SH-SY5Y (cell line): Measurements from ENCODE around the gene COL6A3.

ENCODE experiments used
- GATA2 ChIP-seq: IDR thresholded peaks from 2 replicates; pipeline ENCODE4 v1.6.1; 2011; ENCODE audit warnings: mild to moderate bottlenecking, low read depth, low read length
- GATA3 ChIP-seq: IDR thresholded peaks from 2 replicates; pipeline ENCODE4 v1.6.1; 2011; ENCODE audit warnings: low read depth, mild to moderate bottlenecking, low read length, moderate library complexity

Gene COL6A3

DNA sequence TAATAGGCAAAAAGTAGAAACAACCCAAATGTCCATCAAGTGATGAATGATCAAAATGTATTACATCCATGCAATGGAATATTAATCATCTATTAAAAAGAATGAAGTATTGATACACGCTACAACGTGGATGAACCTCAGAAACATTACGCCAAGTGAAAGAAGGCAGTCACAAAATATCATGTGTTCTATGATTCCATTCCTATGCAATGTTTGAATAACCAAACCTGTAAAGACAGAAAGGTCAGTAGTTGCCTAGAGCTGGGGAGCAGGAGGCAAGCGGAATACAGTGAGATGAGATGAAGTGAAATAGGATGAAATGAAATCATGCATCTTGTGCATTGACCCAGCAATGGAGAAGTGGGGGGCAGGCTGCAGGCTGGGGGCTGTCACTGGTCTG, 17.9 kb upstream of the COL6A3 start:
- TF ChIP-seq GATA3 (no peak), GATA2 (no peak)

DNA sequence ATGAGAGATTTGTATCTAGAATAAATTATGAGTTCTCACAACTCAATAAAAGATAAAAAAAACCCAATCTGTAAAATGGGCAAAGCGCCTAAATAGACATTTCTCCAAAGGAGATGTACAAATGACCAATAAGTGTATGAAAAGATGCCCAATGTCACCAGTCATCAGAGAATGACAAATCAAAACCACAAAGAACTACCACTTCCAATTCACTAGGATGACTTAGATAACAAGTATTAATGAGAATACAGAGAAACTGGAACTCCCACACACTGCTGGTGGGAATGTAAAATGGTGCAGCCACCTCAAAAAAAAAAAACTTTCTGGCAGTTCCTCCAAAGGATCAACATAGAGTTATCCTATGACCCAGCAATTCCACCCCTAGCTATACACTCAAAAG, 17.4 kb upstream of the COL6A3 start:
- TF ChIP-seq GATA3 (no peak), GATA2 (no peak)

DNA sequence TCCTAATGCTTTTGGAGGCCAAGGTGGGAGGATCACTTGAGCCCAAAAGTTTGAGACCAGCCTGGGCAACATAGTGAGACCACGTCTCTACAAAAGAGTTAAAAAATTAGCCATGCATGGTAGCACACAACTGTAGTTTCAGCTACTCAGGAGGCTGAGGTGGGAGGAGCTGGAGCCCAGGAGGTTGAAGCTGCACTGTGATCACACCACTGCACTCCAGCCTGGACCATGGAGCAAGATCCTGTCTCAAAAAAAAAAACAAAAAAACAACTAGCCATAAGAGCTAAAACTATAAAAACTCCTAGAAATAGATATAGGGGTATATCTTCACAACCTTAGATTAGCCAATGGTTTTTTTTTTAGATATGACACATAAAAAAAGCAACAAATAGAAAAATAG, 16.9 kb upstream of the COL6A3 start:
- TF ChIP-seq GATA2 = no peak
- TF ChIP-seq GATA3 = no peak

- no peak for TF ChIP-seq GATA2
- no peak for TF ChIP-seq GATA3
These were observed 15.8 kb upstream of the COL6A3 start for GRCh38 chr2:237429753-237430152.

DNA sequence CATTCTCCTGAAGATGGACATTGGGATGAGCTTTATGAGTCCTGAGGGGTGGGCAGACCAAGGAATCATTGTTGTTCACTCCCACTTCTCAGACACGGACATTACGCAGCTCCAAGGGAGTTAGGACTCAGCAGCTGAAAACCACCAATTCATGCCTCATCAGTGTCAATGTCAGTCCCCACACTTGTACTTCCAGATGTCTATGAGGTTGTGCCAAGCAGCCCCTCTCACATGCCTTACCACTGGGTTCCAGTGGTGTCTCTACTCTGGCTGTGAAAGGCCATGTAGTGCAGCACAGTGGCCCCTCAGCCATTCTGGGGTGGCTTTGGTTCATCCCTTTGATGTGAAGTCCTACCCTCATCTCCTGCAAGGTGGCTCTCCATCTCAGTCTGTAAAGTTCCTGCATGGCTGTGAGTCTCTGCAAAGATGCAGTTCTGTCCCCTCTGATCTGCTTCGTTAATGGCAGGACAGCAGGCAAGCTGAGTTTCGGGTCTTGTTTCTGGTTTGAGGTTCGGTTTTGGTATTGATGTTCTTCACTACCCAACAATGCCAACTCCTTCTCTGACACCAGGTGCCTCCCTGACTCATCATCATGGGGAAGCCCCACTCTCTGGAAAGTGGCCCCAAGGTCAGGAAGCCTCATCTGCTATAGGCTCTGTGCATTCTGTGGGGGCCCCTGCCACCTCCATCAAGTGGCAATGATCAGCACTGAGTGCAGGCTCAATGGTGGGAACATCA, 14.0 kb upstream of the COL6A3 start:
- TF ChIP-seq GATA3 = no peak
- no peak for TF ChIP-seq GATA2

DNA sequence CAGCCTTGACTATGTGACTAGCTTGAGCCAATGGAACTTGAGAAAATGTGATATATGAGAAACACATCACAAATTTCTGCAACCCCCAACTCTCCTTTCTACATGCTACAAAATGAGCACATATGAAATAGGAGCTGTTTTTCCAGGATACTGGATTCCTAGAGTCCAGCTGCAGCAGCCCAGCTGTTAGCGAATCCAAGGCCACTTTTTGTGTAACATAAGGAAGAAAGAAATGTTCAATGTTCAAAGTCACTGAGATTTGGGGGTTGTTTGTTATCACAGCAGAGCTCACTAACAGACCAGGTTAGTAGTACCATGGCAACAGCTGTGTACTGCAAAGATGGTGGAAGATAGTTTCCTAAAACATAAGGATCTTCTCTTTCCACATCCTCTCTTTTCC, 12.6 kb upstream of the COL6A3 start:
- TF ChIP-seq GATA3 (no peak), GATA2 (no peak)

DNA sequence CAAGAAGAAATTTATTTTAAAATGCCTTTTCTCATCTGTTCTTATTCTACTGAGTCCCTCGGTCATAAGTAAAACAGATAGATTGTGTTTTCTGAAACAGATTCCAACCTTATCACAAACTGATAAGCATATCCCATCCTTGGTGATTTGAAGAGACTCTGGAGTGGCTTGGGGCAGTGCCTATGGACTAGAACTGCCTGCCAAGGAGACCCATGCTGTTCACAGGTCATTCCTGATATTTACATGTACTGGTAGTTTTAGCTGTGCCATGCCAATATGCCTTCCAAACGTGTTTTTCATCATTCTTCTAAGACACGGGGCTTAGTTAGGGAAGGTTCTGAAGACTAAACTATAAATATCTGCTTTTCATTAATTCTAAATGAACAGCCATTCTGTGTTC, 11.4 kb upstream of the COL6A3 start:
- TF ChIP-seq GATA3 (no peak), GATA2 (no peak)

DNA sequence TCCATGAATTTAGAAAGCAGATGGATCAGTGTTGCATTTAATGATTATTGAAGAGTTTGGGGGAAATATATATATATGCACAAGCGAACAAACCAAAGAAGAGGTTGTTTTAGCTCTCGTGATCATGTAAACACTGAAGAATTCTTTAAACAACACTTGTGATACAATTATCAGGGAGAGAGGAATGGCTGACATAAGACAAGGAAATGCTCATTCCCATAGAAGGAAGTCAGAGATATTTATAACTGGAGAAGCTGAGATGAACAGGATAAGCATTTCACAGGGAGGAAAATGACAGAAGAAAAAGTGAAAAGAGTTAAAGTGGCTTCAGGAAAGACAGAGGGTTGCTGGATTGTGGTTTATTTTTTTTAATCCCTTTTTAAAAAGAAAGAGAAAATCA, 10.6 kb upstream of the COL6A3 start:
- TF ChIP-seq GATA2 = no peak
- TF ChIP-seq GATA3 = no peak

DNA sequence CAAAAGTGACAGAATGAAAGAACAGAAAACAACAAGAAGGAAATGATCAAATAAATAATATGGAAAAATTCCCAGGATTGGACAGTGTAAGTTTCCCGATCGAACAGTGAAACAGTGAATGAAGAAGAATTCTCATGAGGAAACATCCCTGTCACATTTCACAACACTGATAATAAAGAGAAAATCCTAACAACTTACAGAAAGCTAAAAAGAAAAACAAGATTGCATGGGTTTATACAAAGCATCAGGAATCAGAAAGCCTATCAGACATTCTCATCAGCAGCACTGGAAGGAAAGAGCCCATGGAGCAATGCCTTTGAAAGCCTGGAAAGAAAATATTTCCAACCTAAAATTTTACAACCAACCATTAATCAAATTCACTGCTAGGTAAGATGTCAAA, 9.9 kb upstream of the COL6A3 start:
- TF ChIP-seq GATA3 = no peak
- no peak; the same call in 1 of the 2 replicates for TF ChIP-seq GATA2

GRCh38 chr2:237422309-237422708, 8.3 kb upstream of the COL6A3 start:
- TF ChIP-seq GATA2 (no peak), GATA3 (no peak)

DNA sequence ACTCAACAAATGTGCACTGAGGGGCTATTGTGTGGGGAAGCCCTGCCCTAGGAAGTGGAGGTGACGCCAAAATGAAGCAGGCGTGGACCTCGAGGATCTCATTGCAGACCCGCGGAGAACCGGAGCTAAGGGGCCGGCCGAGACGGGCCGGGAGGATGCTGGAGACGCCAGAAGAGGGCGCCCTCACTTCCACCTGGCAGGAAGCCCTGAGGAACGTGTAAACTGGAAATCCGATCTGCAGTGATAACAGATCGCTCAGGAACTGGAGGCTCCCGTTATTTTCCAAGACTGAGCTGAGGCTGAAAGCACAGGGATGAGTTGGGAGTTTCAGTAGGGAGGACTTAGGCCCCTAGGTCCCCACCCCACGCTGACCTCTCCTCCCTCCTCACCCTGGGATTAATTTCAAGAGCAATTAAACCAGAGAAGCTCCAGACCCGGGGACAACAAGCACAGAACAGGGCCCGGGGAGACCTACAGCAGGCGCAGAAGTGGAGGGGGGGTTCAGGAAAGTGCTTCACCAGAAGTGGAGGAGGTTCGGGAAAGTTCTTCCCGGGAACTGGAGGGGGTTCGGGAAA, 7.7 kb upstream of the COL6A3 start:
- TF ChIP-seq GATA2 (peak; percentile 64), GATA3 (no peak)

DNA sequence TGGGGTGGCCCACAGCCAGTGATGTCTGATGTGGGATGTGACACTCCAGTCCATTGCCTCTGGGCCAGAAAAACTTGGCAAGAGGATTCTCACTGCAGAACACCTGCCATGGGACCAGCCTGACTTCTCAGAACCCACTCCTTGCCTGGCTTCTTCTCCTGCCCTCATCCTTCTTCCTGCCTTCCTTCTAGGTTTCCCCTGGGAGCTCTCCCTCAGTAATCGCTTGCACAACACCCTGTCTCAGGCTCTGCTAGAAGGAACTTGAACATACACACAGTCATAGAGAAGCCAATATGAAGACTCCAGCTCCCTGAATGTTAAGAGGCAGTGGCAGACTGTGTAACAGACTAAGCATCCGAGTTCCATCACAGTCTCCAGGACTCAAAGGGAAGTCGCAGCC, 4.3 kb upstream of the COL6A3 start:
- no peak for TF ChIP-seq GATA2
- no peak for TF ChIP-seq GATA3

- no peak for TF ChIP-seq GATA2
- TF ChIP-seq GATA3 = no peak
These were observed 782 bp downstream of the COL6A3 start for GRCh38 chr2:237412988-237413776.

DNA sequence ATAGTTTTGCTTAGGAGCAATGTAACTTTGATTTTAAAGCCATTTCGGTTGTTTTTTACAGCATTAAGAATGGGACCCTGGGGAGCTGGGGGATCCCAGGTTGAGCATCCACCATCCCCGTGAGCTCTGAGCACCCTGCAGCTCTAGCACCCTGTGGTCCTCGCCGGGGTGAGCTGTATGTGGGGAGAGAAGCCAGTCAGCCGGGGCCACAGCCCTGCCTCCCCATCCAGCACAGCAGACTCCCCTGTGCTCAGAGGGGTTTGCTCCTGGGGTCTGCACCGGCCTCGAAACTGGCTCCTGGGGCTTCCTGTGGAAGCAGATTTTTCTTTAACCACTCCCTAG, 1.3 kb downstream of the COL6A3 start:
- no peak for TF ChIP-seq GATA3
- no peak for TF ChIP-seq GATA2

- TF ChIP-seq GATA2 = no peak
- TF ChIP-seq GATA3 = no peak
These were observed 2.1 kb downstream of the COL6A3 start for GRCh38 chr2:237411683-237412423.
